ENCODE results near the gene CSAG2. TPM values are rescaled to one million over a fixed set of nuclear protein-coding genes. Genes with fewer than 3 reads are reported as not detected.
"Not testable (repeated sequence)": the region's sequence is repeated elsewhere in the genome, so short reads cannot be mapped to it uniquely, and the experiment has no call there.

The CSAG2 gene
- total RNA-seq, 1 donor from 2014 or later, result not detected

GRCh38 chrX:152733261-152733975 is 24.3 kb upstream of the CSAG2 start, which contains the start of the genes CSAG1 and MAGEA12:
Gene CSAG1 (minus strand): TSS chrX:152733721. CDS start chrX:152732460, 1,261 bp downstream.
Gene MAGEA12 (plus strand): TSS chrX:152733757. CDS start chrX:152736162, 2,405 bp downstream.
- no peaks in the 10 kb centered on the region for H3K27me3 ChIP-seq (ENCODE audit: control insufficient read depth, insufficient read depth, low read length)
- no peaks in the 10 kb centered on the region for H3K36me3 ChIP-seq (ENCODE audit: control insufficient read depth, insufficient read depth, low read length)
- FAIRE-seq (no peak), DNase-seq (ENCODE audit: low read depth) (no peak)
- H3K4me3 ChIP-seq (ENCODE audit: low read depth, low read length), result no peak within 1 kb of the TSS
- no peak for TF ChIP-seq CTCF (IDR thresholded peaks at IDR 0.05; ENCODE audit: insufficient read depth, low read length, severe bottlenecking)

DNA sequence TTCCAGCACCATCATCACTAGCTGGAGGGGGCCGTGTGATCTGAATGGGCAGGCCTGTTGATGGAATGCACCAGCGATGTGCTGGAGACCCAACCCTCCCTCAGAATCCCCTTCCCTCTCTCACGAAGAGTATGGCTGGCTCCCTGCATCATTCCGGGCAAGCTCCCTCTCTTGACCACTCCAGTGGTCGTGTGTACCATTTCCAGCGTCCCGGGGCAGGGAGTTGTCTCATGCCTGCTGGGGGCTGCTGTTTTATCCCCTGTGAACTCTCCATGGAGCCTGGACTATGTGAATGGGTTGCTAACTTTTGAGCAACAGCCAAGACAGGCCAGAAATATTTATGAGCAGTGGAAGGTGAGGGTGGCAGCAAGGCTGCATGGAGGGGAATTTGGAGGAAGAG is 16.3 kb upstream of the CSAG2 start:
- DNase-seq (ENCODE audit: low read depth) (no peak), FAIRE-seq (no peak)
- H3K36me3 ChIP-seq (ENCODE audit: control insufficient read depth, insufficient read depth, low read length), result no peaks in the 10 kb centered on the region
- no peak overlapping the region for H3K4me3 ChIP-seq (ENCODE audit: low read depth, low read length)
- H3K27me3 ChIP-seq (ENCODE audit: control insufficient read depth, insufficient read depth, low read length), result no peaks in the 10 kb centered on the region
- no peak for TF ChIP-seq CTCF (IDR thresholded peaks at IDR 0.05; ENCODE audit: insufficient read depth, low read length, severe bottlenecking)

DNA sequence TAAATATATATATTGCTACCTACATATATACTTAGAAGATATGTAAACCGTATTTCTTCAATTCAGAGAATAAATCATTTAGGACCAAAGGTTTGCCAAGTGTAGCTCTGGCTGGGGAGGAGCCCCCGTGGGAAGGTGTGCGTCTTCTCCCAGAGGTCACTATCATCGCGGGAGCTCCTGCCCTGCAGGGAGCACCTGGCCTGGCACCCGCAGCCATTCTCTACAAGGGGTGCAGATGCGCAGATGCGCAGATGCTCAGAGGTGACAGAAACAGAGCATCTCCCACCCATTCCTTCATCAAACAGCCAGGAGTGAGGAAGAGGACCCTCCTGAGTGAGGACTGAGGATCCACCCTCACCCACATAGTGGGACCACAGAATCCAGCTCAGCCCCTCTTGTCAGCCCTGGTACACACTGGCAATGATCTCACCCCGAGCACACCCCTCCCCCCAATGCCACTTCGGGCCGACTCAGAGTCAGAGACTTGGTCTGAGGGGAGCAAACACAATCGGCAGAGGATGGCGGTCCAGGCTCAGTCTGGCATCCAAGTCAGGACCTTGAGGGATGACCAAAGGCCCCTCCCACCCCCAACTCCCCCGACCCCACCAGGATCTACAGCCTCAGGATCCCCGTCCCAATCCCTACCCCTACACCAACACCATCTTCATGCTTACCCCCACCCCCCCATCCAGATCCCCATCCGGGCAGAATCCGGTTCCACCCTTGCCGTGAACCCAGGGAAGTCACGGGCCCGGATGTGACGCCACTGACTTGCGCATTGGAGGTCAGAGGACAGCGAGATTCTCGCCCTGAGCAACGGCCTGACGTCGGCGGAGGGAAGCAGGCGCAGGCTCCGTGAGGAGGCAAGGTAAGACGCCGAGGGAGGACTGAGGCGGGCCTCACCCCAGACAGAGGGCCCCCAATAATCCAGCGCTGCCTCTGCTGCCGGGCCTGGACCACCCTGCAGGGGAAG is 5.0 kb upstream of the CSAG2 start, which contains the start of gene MAGEA2B:
Gene MAGEA2B (plus strand): TSS at position 814 of the 973 bp plus-strand sequence. CDS start 2,479 bp downstream, outside the sequence.
- H3K4me3 ChIP-seq (ENCODE audit: low read depth, low read length); H3K27me3 ChIP-seq (ENCODE audit: control insufficient read depth, insufficient read depth, low read length); H3K36me3 ChIP-seq (ENCODE audit: control insufficient read depth, insufficient read depth, low read length); DNase-seq (ENCODE audit: low read depth): not testable (repeated sequence)
- peak; percentile 58 for FAIRE-seq

GRCh38 chrX:152713195-152713594 is 4.1 kb upstream of the CSAG2 start:
- FAIRE-seq; H3K4me3 ChIP-seq (ENCODE audit: low read depth, low read length); DNase-seq (ENCODE audit: low read depth); H3K27me3 ChIP-seq (ENCODE audit: control insufficient read depth, insufficient read depth, low read length); H3K36me3 ChIP-seq (ENCODE audit: control insufficient read depth, insufficient read depth, low read length): not testable (repeated sequence)

GRCh38 chrX:152706500-152706899 is 2.6 kb downstream of the CSAG2 start:
- not testable (repeated sequence) for DNase-seq (ENCODE audit: low read depth); H3K4me3 ChIP-seq (ENCODE audit: low read depth, low read length); H3K27me3 ChIP-seq (ENCODE audit: control insufficient read depth, insufficient read depth, low read length); H3K36me3 ChIP-seq (ENCODE audit: control insufficient read depth, insufficient read depth, low read length)
- peak; percentile 98 for FAIRE-seq

DNA sequence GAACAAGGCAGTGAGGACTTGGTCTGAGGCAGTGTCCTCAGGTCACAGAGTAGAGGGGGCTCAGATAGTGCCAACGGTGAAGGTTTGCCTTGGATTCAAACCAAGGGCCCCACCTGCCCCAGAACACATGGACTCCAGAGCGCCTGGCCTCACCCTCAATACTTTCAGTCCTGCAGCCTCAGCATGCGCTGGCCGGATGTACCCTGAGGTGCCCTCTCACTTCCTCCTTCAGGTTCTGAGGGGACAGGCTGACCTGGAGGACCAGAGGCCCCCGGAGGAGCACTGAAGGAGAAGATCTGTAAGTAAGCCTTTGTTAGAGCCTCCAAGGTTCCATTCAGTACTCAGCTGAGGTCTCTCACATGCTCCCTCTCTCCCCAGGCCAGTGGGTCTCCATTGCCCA is 8.7 kb downstream of the CSAG2 start:
- not testable (repeated sequence) for H3K4me3 ChIP-seq (ENCODE audit: low read depth, low read length); DNase-seq (ENCODE audit: low read depth); H3K27me3 ChIP-seq (ENCODE audit: control insufficient read depth, insufficient read depth, low read length); H3K36me3 ChIP-seq (ENCODE audit: control insufficient read depth, insufficient read depth, low read length)
- FAIRE-seq, result peak; percentile 77

DNA sequence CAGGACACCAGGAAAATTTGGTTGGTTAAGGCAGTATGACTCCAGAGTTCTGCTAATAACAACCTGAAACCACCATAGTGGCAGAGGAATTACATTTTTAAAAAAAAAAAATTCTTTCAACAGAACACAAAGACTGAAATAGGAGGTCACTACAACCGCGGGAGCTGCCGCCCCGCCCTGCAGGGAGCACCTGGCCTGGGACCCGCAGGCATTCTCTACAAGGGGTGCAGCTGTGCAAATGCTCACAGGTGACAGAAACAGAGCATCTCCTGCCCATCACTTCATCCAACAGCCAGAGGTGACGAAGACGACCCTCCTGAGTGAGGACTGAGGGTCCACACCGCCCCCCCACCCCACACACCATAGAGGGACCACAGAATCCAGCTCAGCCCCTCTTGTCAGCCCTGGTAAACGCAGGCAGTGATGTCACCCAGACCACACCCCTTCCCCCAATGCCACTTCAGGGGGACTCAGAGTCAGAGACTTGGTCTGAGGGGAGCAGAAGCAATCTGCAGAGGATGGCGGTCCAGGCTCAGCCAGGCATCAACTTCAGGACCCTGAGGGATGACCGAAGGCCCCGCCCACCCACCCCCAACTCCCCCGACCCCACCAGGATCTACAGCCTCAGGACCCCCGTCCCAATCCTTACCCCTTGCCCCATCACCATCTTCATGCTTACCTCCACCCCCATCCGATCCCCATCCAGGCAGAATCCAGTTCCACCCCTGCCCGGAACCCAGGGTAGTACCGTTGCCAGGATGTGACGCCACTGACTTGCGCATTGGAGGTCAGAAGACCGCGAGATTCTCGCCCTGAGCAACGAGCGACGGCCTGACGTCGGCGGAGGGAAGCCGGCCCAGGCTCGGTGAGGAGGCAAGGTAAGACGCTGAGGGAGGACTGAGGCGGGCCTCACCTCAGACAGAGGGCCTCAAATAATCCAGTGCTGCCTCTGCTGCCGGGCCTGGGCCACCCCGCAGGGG is 10.8 kb downstream of the CSAG2 start, which contains the start of gene MAGEA3:
Gene MAGEA3 (plus strand): TSS at position 843 of the 980 bp plus-strand sequence. CDS start 2,039 bp downstream, outside the sequence.
- not testable (repeated sequence) for DNase-seq (ENCODE audit: low read depth); H3K4me3 ChIP-seq (ENCODE audit: low read depth, low read length); H3K27me3 ChIP-seq (ENCODE audit: control insufficient read depth, insufficient read depth, low read length); H3K36me3 ChIP-seq (ENCODE audit: control insufficient read depth, insufficient read depth, low read length); FAIRE-seq

- not testable (repeated sequence) for H3K36me3 ChIP-seq (ENCODE audit: control insufficient read depth, insufficient read depth, low read length); H3K4me3 ChIP-seq (ENCODE audit: low read depth, low read length); DNase-seq (ENCODE audit: low read depth); H3K27me3 ChIP-seq (ENCODE audit: control insufficient read depth, insufficient read depth, low read length)
- FAIRE-seq, result peak; percentile 18
Observed at GRCh38 chrX:152681012-152681411, 28.1 kb downstream of the CSAG2 start.

DNA sequence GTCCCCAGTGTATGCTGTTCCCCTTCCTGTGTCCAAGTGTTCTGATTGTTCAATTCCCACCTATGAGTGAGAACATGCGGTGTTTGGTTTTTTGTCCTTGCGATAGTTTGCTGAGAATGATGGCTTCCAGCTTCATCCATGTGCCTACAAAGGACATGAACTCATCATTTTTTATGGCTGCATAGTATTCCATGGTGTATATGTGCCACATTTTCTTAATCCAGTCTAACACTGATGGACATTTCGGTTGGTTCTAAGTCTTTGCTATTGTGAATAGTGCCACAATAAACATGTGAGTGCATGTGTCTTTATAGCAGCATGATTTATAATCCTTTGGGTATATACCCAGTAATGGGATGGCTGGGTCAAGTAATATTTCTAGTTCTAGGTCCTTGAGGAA is 34.4 kb downstream of the CSAG2 start:
- not testable (repeated sequence) for DNase-seq (ENCODE audit: low read depth); H3K27me3 ChIP-seq (ENCODE audit: control insufficient read depth, insufficient read depth, low read length); FAIRE-seq; H3K4me3 ChIP-seq (ENCODE audit: low read depth, low read length); H3K36me3 ChIP-seq (ENCODE audit: control insufficient read depth, insufficient read depth, low read length)

Measured in bronchial epithelial cell (primary cell).